Amniotic epithelial cell (primary cell): Measurements from ENCODE around the gene RAB40C.

ENCODE experiments used
- DNase-seq: peaks from one replicate; pipeline ENCODE4 v3.0.0-alpha.2; 2010; ENCODE audit warnings: low read depth

RAB40C gene

DNA sequence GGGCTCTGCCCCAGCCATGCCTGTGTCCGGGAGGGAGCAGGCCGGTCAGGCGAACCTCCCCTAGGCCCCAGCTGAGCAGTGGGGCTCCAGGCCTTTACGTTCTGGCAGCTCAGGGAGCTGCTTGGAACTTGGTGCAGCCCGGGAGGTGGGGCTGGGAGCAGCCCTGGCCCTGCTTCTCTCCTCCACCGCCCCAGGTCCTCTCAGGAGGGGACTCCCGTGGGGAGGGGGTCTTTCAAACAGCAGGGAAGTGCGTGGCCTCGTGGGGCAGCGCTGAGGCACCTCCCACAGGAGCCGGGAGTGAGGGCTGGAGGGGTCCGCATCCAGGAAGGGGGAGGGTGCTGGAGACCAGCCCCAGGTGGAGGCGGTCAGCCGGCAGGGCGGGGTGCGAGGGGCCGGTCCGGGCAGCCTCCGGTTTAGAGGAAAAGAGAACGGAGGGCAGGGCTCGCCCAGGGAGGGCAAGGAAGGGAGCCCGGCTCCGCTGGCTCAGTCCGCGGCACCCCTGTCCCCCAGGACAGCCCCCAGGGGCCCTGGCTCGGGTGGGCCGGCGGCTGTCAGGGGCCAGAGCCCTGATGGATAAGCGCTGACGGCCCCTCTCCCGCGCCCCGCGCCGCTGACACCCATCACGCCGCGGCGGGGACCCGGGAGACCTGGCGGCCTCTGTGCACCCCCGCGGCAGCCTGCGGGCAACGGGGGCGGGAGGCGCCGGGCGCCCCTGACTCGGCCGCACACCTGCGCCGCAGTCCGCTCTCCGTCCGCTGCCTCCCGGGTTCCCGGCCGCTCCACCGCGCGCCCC, 30.3 kb upstream of the RAB40C start:
- no peak for DNase-seq

DNA sequence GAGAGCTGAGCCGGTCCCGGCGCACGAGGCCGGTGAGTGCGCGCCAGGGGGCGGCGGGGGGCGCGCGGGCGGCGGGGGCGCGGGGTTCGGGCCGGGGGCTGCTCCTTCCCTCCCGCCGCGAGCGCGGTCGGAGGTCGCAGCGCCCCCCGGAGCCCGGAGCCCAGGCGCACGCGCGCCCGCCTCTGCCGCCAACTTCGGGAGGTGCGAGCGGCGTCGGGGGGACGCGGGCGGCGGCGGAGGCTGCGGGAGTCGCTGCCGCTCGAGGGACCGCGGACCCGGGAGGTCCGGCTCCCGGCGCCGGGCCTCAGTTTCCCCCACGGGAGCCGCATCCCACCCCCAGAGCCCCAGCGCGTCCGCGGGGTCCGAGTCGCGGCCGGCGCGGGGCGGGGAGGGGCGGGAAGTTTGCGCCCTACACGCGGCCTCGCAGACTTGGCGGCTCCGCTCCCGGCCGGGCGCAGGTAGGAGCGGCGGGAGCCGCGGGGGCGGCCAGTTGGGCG, 29.6 kb upstream of the RAB40C start, which contains the start of gene PRR35:
PRR35 (plus strand) TSS at position 191 of the 497 bp plus-strand sequence. CDS start 2,901 bp downstream, outside the sequence.
- DNase-seq, result no peak

DNA sequence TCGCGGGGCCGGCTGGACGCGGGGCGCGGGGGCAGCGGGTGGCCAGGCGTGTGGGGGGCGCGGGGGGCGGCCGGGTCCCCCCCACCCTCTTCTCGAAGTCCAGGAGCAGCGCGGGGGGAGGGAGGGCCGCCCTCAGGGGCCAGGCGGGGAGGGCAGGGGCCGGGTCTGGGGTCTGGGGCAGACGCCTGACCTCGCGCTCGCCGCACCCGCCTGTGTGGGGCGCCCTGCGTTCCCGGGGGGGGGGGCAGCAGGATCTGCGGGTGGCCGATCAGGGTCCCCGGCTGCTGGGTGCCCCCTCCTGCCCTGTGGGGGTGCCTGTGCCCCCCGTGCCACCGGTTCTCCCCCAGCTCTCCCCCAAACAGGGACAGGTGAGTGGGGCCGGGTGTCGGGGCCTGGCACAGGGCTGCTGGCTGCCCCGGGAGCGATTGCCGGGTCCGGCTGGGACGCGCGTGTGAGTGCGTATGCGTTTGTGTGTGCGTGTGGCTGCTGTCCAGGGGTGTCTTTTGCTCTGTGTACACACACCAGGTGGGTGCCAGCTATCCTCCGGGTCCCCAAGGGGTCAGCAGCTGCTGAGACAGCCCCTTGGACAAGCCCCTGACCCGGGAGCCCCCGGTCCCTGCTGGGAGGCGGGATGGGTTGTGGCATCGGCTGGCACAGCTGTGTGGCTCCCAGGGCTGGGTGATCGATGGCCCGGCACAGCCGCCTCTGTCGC, 29.0 kb upstream of the RAB40C start:
- DNase-seq, result no peak

DNA sequence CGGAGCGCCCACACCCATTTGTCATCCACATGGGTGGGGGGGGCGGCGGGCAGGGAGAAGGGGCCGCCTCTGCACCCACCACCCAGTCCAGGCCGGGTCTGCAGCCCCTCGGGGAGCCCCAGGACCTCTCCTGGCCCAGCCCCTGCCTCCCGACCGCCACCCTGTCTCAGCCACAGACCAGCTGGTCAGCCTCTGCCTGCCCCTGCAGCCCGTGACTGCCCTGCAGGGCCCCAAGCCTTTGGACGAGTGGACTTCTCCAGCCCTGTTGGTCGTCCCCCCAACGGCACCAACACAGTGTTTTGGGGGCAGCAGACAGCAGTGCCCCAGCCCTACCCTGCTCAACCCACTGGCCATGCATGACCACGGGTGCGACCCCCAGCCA, 28.5 kb upstream of the RAB40C start:
- DNase-seq, result no peak

DNA sequence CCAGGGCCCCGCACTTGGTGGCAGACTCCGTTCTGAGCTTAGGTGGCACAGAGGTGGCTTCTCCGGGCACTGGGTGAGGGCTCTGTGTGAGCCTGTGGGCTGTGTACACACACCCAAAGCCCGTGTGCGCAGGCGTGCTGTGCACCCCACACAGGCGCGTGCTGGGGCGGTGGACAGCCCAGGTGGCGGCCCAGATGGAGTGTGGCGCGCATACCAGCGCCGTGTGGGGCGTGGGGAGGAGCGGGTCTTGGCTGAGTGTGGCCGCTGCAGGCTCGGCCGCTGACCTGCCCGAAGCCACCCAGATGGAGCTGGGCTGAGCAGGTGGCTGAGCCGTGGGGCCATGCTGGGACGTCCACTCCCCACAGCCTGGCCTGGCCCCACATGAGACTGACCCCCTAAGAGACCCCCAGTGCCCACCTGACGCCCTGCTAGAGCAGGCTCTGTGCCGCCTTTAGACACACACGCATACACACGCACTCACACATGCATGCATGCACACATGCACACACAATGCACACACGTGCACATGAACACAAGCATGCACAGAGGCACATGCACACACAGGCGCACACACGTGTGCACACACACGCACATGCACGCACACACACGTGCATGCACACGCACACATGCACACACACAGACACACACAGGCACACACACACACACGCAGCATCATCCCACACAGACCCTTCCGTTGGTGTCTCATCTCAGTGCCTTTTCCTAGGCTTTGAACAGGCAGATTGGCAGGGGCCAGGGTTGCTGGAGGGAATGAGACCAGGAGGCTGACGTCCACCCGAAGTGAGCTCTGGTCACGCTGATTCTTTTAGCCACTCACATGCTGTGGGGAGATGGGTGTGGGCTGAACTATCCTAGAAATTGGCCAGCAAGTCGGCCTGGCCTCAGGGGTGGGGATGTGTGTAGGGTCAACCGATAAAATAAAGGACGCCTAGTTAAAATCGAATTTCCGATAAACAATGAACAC, 27.6 kb upstream of the RAB40C start:
- no peak for DNase-seq

DNA sequence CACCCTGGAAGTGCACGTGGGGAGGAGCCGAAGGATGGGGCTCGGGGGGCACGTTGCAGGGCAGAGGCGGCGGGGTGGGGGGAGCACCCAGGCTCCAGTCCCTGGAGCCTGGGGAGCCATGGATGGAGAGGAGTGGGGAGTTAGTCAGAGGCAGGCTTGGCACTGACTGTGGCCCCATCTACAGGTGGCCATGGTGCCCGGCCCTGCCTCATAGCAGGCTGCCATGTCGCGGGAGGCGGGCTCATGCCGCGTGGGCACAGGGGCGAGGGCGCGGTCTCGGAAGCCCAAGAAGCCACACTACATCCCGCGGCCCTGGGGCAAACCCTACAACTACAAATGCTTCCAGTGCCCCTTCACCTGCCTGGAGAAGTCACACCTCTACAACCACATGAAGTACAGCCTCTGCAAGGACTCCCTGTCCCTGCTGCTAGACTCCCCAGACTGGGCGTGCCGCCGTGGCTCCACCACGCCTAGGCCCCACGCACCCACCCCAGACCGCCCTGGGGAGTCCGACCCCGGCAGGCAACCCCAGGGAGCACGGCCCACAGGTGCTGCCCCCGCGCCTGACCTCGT, 26.7 kb upstream of the RAB40C start:
- DNase-seq, result no peak

DNA sequence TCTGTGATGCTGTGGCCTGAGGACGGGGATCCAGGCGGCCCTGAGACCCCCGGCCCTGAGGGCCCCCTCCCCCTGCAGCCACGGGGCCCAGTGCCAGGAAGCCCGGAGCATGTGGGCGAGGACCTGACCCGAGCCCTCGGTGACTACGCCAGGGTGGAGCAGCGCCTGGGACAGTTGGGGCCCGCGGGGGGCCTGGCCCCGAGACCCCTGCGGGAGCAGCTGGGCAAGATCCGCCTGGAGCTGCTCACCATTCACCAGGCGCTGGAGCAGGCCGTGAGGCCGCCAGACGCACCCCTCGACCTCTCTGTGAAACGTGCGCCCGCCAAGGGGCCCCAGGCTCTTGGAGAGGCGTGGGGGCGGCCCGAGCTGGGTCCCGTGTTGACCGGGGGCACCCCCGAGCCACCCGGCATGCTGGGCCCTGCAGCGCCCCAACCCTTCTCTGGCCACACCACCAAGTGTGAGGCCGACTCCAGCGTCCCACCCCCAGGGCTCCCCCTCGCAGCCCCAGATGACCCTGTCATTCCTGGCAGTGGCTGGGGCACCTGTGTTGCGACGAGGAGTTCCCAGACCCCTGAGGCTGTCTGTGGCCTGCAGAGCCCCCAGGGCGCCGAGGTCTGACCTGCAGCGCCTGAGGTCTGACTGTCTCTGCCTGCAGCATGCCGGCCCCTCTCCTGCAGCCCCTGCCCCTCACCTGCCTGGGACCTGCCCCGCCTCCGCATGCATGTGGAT, 25.0 kb upstream of the RAB40C start:
- DNase-seq, result no peak

DNA sequence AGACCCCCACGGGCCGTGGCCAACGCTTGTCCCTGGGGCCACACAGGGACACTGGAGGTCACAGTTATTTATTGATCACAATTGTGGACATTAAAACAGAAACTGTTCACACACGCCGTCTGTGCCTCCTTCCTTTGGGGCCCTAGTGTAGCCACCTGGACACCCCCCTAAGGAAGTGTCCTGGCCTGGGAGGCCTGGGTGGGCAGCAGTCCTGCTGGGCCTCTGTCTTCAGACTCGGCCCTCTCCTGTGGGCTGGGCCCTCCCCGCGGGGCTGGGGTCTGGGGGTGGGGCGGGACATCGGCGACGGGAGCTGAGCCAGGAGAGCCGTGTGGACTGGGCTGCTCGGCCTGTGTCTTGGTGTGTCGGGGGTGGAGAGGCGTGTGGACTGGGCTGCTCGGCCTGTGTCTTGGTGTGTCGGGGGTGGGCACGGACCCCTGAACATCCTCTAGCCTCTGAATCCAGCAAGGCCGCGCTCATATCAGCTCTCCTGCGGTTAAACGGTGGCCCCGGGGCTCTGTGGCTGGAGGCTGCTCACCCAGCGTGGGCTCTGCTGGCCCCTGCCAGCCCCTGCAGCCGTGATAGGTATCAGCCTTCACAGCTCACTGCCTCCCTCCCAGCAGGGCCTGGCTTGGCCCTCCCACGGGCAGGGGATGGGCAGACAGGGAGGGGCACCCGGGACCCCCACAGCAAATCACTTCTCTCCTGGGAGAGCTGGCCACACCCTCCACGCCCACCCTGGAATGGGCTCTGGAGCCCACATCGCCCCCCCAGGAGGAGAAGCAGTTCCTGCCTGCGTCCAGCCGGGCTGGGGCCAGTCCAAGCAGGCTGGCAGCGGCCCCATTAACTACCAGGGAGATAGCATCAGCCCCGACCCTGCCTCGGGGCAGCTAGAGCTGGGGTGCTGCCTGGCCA, 24.2 kb upstream of the RAB40C start:
- no peak for DNase-seq

DNA sequence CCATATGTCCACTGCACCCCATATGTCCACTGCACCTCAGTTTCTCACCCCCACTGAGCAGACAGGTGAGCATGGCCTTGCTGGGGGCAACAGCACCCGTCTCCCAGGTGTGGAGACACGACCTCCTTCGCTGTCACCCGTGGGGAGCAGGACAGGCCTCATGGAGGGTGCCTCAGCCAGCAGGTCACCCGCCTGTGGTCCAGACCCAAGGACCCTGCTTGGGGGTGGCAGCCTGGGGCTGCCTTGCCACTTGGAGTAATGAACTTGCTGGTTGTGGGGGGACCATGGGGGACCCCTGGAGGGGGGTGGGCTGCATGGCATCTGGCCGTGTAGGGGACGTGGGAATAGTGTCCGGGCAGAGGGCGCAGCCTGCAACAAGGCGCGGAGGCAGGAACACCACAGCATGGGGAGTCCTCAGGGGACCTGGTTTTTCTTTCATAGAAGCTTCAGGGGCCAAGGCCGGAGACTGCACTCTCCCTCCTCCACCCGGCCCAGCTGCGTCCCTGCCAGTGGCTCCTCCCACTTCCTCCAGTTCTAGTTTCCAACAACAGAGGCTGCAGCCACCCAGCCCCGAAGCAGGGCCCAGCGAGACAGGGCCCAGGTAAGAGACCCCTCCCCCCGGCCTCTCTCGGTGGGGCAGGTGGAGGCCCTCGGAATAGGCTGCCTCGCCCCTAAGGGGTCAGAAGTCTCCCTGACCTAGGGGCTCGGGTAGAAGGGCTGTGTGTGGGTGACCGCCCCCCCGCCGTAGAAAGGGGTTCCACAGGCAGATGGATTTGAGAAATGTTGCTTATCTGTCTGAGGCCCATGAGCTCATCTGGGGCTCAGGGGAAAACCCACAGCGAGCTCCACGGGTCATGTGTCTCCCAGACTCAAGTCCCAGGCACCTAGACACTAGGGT, 23.1 kb upstream of the RAB40C start, which contains the start of gene NHLRC4:
NHLRC4 (plus strand) TSS at position 531 of the 898 bp plus-strand sequence. CDS start 1,043 bp downstream, outside the sequence.
- peak; percentile 63 for DNase-seq

DNA sequence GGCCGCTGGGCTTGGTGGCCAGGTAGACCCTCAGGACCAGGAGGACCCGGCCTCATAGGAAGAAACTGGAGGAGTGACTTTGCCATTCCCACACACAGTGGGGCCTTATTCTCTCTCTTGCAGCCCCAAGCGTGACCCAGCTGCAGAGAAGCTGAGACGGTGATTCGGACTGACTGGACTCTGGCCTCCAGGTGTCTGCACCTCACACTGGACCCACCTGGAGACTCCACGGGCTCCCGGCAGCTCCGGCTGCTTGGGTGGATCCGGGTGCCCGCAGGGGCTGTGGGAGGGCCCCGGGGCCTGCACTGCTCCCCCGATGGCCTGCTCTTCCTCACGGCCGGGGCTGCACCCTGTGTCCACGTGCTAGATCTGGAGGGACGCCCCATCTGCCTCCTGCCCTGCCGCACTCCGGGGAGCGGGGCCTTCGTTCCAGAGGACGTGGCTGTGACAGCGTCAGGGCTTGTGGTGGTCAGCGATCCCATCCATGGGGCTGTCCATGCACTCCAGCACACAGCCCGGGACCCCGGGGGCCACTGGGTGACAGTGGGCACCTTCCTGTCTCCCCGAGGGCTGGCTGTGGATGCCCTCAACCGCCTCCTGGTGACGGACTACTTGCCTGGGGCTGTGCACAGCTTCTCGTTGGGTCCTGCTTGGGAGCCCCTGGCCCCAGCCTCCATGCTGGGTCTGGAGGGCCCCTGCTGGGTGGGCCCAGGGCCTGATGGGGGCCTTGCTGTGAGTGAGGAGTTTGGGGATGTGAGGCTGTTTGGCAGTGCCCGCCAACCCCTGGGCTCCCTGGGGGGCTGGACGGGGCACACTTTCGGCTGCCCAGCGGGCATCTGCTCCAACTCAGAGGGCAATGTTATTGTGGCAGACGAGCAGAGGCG, 22.3 kb upstream of the RAB40C start:
- no peak for DNase-seq

DNA sequence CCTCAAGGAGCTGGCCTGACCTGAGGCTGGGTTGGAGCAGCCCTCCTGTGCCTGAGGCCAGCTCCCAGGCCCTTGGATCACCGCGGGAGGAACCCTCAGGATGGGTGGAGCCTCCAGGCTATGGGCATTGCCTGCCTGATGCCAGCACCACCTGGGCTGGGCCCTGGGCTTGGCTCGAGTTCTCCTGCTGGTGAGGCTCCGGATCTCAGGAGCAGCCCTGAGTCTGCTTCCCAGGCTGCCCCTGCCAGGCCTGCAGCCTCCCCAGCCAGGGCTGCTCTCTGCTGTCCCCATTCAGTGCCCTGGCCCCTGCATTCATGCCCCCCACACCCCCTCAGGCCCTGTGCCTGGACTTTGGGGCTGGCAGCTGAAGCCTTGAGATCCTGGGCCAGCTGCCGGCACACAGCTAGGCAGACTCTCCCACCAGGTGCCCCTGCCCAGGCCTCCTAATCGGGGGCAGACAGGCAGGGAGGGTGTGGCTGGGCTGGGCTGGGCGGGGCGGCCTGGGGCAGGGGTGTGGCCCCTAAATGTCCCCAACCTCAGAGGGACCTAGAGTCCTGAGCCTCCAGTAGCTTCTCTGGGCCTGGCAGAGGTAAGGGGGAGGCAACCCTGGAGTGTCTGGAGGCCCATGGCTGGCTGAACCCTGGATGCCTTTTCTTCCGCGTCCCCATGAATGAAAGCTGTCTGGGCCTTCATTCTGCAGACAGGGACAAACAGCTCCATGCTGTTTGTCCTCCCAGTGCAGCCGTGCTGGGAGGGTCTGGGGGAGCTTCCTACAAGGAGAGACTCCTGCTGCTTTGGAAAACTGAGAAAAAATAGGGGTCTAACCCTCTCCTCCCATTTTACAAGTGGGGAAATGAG, 21.2 kb upstream of the RAB40C start:
- no peak for DNase-seq

DNA sequence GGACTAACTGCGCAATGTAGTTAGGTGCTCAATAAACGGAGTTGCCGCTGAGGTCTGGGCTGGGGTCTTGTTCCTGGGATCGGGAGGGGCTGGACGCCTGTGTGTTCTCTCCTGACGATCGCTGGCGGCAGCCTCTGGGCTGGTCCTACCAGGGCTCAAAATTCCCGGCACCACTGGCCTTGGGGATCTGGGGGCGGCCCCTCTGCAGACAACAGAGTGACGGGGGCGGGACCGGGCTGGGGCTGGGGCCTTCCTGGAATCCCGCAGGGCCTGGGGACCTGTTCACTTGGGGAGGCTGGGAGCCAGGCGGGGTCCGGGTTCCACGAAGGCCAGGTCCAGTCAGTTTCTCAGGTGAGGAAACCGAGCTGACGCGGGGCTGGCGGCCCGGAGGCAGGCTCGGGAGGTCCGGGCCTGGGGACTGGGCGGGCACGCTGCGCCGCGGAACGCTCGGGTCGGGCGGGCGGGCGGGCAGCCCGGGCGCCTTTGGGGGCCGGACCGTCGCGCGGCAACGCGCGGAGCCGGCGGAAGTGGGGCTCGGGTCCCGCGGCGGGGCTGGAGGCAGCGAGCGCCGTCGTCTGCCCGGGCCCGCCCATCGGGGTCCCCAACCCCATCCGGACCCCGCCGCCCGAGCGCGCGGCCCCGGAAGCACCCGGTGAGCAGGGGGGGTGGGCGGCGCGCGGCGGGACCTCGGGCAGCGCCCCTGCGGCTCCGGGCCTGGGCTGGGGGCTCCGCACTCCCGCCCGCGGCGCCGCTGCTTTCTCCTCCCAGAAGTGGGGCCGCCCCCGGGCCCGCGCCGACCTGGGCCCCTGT, 20.2 kb upstream of the RAB40C start, which contains the start of gene PIGQ:
PIGQ (plus strand) TSS at position 524 of the 810 bp plus-strand sequence. CDS start 4,107 bp downstream, outside the sequence.
- DNase-seq, result peak; percentile 43

DNA sequence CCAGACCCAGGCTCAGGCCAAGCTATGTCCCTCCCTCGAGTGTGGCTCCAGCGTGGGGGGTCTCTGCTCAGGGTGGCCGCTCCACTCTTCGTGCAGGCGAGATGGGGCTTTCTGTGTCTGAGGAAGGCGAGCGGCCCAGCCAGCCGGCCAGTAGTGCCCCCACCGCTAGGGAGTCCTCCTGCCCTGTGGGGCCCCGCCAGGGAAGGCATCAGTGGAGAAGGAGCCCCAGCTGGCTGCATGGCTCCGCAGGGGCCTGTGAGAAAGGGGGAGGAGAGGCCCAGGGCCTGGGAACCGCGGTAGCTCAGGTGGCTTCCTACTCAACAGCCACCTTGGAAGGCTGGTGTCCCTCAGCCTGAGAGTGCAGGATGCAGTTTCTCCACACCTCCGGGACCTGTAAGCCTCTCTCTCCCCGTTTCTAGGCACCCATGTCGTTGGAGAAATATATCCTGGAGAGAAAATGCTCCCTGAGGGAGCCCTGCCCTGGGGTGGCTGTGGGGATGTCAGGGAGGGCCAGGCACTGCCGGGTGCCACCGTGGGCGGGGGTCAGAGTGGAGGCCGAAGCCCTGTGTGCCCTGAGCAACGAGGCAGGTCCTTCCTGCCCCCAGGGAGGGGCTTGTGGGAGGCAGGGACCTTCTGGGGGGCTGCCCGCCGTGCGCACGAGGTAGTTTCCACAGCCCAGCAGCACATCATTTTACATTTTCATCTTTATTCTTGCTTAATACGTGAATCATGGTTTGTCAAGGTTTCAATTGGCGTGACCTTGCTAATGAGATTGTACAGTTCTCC, 16.8 kb upstream of the RAB40C start:
- no peak for DNase-seq

DNA sequence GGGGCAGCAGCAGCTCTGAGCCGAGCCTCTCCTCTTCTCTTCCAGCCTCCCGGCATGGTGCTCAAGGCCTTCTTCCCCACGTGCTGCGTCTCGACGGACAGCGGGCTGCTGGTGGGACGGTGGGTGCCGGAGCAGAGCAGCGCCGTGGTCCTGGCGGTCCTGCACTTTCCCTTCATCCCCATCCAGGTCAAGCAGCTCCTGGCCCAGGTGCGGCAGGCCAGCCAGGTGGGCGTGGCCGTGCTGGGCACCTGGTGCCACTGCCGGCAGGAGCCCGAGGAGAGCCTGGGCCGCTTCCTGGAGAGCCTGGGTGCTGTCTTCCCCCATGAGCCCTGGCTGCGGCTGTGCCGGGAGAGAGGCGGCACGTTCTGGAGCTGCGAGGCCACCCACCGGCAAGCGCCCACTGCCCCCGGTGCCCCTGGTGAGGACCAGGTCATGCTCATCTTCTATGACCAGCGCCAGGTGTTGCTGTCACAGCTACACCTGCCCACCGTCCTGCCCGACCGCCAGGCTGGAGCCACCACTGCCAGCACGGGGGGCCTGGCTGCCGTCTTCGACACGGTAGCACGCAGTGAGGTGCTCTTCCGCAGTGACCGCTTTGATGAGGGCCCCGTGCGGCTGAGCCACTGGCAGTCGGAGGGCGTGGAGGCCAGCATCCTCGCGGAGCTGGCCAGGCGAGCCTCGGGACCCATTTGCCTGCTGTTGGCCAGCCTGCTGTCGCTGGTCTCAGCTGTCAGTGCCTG, 15.7 kb upstream of the RAB40C start:
- DNase-seq, result no peak
